IPS-18a (cell line): ENCODE results near the gene FOXJ2.

Source experiments
- H3K27ac ChIP-seq: one replicate; pipeline ENCODE4 v1.5.1; 2013; ENCODE audit warnings: low read length
- H3K27me3 ChIP-seq: one replicate; pipeline ENCODE4 v1.6.1; 2013; ENCODE audit warnings: mild to moderate bottlenecking, low read length; ENCODE audit not compliant: control insufficient read depth, insufficient read depth
- H3K36me3 ChIP-seq: one replicate; pipeline ENCODE4 v1.6.1; 2013; ENCODE audit warnings: low read depth, low read length; ENCODE audit not compliant: control insufficient read depth
- H3K4me1 ChIP-seq: one replicate; pipeline ENCODE4 v1.6.1; 2013; ENCODE audit warnings: low read depth, low read length; ENCODE audit not compliant: control insufficient read depth
- H3K4me3 ChIP-seq: one replicate; pipeline ENCODE4 v1.5.1; 2013; ENCODE audit warnings: low read length
- H3K9ac ChIP-seq: one replicate; pipeline ENCODE4 v1.6.1; 2013; ENCODE audit warnings: mild to moderate bottlenecking, low read length, moderate library complexity
- H3K9me3 ChIP-seq: one replicate; pipeline ENCODE4 v1.6.1; 2013; ENCODE audit warnings: low read depth, low read length; ENCODE audit not compliant: control insufficient read depth

Gene FOXJ2

DNA sequence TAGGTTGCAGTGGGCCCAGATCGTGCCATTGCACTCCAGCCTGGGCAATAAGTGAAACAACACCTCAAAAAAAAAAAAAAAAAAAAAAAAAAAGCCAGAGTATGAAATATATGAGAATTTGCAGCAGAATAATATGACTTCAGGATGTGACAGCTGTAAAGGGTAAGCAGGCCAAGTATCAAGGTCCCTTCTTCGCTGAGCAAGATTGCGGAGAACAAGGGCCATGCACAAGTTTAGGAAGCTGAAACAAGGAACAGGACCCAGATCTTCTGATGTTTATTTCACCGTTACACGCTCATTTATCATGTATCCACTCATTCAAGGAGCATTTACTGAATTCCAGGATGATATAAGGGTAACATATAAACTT, 659 bp upstream of the FOXJ2 start:
- H3K36me3 ChIP-seq: no peaks in the 10 kb centered on the region
- H3K9me3 ChIP-seq: no peaks in the 10 kb centered on the region
- peak overlapping the region; percentile 36 for H3K9ac ChIP-seq
- H3K27me3 ChIP-seq: peaks cover 5% of the 10 kb centered on the region
- no peak overlapping the region for H3K27ac ChIP-seq
- H3K4me3 ChIP-seq: peak overlapping the region; percentile 76
- peaks cover 35% of the 10 kb centered on the region for H3K4me1 ChIP-seq

DNA sequence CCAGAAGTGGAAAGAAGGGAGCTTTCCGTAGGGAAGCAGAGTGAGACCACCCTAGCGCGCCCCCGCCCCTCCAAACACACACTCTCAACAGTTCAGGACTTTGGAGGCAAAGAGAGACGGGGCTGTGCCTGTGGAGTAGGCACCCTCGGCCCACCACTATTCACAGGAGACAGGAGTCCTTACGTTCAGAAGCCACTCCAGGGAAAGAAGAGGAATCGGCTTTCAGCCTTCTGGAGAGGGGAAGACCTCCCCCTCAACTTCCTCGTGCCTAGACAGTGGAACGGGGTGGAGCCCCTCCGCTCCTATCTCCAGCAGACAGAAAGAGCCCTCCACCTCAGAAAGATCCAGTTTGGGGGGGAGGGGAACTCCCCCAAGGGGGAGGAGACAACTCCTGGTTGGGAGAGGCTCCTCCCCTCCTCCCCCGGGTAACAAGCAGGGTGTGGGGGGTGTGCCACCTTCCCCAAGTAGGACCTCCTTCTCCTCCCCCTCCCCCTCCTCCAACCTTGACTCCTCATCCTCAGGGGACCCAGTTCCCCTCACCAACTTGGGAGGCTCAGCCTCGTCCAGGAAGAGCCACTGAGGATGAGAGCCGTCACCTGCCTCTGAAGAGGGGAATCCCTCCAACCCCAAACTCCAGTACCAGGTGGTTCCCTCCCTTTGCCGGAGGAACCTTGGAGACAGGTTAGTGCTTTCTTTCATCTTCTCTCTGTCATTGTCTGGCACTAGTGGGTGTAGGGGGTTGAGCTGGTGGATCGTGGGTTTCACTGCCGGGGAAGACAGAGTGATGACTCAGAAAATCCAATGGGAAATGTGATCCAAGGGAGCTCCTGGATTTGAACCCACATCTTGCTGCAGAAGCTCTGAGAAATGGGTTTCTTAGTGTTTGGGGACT, 883 bp downstream of the FOXJ2 start:
- peak overlapping the region; percentile 76 for H3K4me3 ChIP-seq
- peak overlapping the region; percentile 34 for H3K27ac ChIP-seq
- no peaks in the 10 kb centered on the region for H3K9me3 ChIP-seq
- H3K27me3 ChIP-seq: peaks cover 5% of the 10 kb centered on the region
- H3K4me1 ChIP-seq: peaks cover 43% of the 10 kb centered on the region
- peak overlapping the region; percentile 56 for H3K9ac ChIP-seq
- no peaks in the 10 kb centered on the region for H3K36me3 ChIP-seq

GRCh38 chr12:8034802-8035201, 2.3 kb downstream of the FOXJ2 start:
- Histone ChIP-seq H3K4me1 (peaks cover 56% of the 10 kb centered on the region), H3K27me3 (peaks cover 5% of the 10 kb centered on the region), H3K9me3 (no peaks in the 10 kb centered on the region), H3K9ac (no peak overlapping the region), H3K36me3 (no peaks in the 10 kb centered on the region), H3K4me3 (peak overlapping the region; percentile 76), H3K27ac (no peak overlapping the region)

- H3K27me3 ChIP-seq: peaks cover 5% of the 10 kb centered on the region
- H3K27ac ChIP-seq: no peak overlapping the region
- no peaks in the 10 kb centered on the region for H3K9me3 ChIP-seq
- H3K9ac ChIP-seq: no peak overlapping the region
- H3K4me3 ChIP-seq: no peak overlapping the region
- H3K4me1 ChIP-seq: peaks cover 56% of the 10 kb centered on the region
- no peaks in the 10 kb centered on the region for H3K36me3 ChIP-seq
Measured at GRCh38 chr12:8035440-8036010, 3.0 kb downstream of the FOXJ2 start.

- Histone ChIP-seq H3K36me3 (peaks cover 4% of the 10 kb centered on the region), H3K4me3 (no peak overlapping the region), H3K9ac (no peak overlapping the region), H3K4me1 (peaks cover 56% of the 10 kb centered on the region), H3K9me3 (no peaks in the 10 kb centered on the region), H3K27me3 (peaks cover 5% of the 10 kb centered on the region), H3K27ac (no peak overlapping the region)
Measured at GRCh38 chr12:8036346-8036745, 3.8 kb downstream of the FOXJ2 start.

- H3K9me3 ChIP-seq: no peaks in the 10 kb centered on the region
- H3K36me3 ChIP-seq: peaks cover 6% of the 10 kb centered on the region
- H3K4me3 ChIP-seq: no peak overlapping the region
- no peaks in the 10 kb centered on the region for H3K27me3 ChIP-seq
- H3K27ac ChIP-seq: no peak overlapping the region
- no peak overlapping the region for H3K9ac ChIP-seq
- H3K4me1 ChIP-seq: peaks cover 54% of the 10 kb centered on the region
Measured at GRCh38 chr12:8037046-8037663, 4.6 kb downstream of the FOXJ2 start.

GRCh38 chr12:8037947-8038346, 5.4 kb downstream of the FOXJ2 start:
- Histone ChIP-seq H3K36me3 (peaks cover 12% of the 10 kb centered on the region), H3K4me1 (peaks cover 53% of the 10 kb centered on the region), H3K9me3 (no peaks in the 10 kb centered on the region), H3K27ac (no peak overlapping the region), H3K27me3 (no peaks in the 10 kb centered on the region), H3K4me3 (peak overlapping the region; percentile 49), H3K9ac (no peak overlapping the region)

DNA sequence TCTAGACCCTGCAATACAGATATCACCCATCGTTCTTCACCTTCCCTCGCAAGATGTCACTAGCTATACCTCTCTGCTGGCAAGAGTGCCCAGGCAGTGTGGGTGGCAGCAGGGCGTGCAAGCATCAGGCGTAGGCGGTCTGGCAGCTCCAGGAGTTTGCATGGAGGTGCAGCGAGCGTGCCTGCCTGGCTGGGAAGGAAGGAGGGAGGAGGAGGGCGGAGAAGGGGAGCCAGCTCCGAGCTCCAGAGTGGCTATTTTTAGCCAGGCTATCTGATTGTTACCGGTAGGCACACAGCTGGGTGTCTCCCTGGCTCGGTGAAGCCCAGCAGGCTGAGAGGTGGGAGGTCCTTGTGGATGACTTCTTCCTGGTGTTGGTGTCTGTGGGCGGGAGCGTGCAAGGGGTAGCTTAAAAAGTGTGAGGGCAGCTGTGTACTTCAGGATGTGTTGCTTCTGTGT, 6.2 kb downstream of the FOXJ2 start:
- Histone ChIP-seq H3K9ac (no peak overlapping the region), H3K27me3 (no peaks in the 10 kb centered on the region), H3K4me3 (peak overlapping the region; percentile 49), H3K27ac (no peak overlapping the region), H3K9me3 (no peaks in the 10 kb centered on the region), H3K36me3 (peaks cover 18% of the 10 kb centered on the region), H3K4me1 (peaks cover 51% of the 10 kb centered on the region)

GRCh38 chr12:8040791-8041190, 8.3 kb downstream of the FOXJ2 start:
- H3K9ac ChIP-seq: no peak overlapping the region
- H3K36me3 ChIP-seq: peaks cover 23% of the 10 kb centered on the region
- no peaks in the 10 kb centered on the region for H3K9me3 ChIP-seq
- H3K27me3 ChIP-seq: no peaks in the 10 kb centered on the region
- no peak overlapping the region for H3K27ac ChIP-seq
- H3K4me1 ChIP-seq: peaks cover 30% of the 10 kb centered on the region
- H3K4me3 ChIP-seq: no peak overlapping the region

DNA sequence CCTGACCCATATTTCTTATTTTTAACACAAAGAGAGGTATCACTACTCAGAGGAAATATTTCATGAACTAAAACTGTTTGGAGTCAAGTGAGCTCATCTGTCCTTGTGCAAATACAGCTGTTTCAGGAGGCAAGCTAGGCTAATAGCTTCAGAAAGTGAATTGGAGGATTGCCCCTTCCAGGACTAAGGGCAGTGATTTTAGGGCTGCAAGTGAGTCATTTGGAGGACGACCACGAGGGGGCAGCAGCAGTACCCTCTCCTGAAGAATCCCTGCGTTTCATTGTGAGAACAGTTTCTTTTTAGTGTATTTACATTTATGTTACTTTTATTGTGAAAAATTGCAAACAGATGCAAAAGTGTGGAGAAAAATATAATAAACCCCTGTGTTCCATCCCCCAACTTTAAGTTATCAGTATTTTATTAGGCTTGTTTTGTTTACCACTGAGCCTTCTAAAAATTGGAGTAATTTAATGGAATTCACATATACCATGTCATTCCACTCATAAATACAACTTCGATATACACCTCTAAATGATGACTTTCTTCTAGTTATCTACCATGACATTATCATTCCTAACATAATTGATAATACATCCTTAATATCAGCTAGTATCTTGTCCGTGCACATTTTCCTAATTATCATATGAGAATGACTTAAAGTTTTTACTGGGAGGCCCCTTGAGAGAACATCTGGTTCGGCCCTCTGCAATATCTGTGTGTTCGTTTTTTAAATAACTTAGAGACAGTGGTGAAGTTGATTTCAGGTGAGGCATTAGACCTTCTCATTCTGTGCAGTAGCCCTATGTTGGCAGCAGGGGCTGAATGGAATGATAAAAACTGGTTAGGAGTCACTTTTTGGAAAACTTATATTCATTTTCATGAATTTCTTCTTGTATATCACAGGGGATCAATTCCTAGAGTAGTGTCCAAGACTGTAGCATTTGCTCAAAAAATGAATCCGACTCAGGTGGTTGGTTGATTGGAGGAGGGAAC, 13.7 kb downstream of the FOXJ2 start:
- Histone ChIP-seq H3K9me3 (no peaks in the 10 kb centered on the region), H3K4me3 (no peak overlapping the region), H3K27me3 (no peaks in the 10 kb centered on the region), H3K9ac (no peak overlapping the region), H3K36me3 (peaks cover 51% of the 10 kb centered on the region), H3K4me1 (no peaks in the 10 kb centered on the region), H3K27ac (no peak overlapping the region)

DNA sequence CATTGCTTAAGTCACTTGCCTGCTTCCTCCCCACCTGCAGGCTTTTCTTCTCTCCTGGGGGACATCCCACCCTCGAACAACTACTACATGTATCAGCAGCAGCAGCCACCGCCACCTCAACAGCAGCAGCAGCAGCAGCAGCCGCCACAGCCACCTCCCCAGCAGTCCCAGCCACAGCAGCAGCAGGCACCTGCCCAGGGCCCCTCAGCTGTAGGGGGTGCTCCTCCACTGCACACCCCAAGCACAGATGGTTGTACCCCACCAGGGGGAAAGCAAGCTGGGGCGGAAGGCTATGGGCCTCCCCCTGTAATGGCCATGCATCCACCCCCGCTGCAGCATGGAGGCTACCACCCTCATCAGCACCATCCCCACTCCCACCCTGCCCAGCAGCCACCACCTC, 15.3 kb downstream of the FOXJ2 start:
- Histone ChIP-seq H3K27me3 (no peaks in the 10 kb centered on the region), H3K4me1 (no peaks in the 10 kb centered on the region), H3K27ac (no peak overlapping the region), H3K9me3 (no peaks in the 10 kb centered on the region), H3K4me3 (no peak overlapping the region), H3K36me3 (peaks cover 47% of the 10 kb centered on the region), H3K9ac (no peak overlapping the region)
